GM18498 (cell line): Measurements from ENCODE around the gene TRMT61A.

ENCODE experiments used
- ATAC-seq: cut with Tn5 transposase; IDR thresholded peaks from one replicate; pipeline ENCODE4 v1.9.1; 2021; ENCODE audit warnings: mild to moderate bottlenecking, moderate library complexity; ENCODE audit not compliant: unreplicated experiment

Gene TRMT61A

GRCh38 chr14:103561381-103562178 lies 32.6 kb downstream of the TRMT61A start:
- ATAC-seq, result peak; percentile 21

DNA sequence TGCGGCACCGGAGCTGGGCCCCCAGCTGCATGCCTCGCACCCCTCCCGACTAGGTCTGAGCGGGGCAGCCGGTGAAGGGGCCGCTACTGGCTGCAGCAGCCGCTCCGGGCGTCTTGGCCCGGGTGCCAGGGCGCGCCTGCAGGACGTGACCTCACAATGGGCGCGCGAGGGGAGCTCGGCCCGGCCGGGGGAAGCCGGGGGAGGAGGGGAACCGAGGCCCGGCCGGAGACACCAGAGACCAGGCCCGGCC lies 33.1 kb downstream of the TRMT61A start:
- ATAC-seq, result peak; percentile 37

DNA sequence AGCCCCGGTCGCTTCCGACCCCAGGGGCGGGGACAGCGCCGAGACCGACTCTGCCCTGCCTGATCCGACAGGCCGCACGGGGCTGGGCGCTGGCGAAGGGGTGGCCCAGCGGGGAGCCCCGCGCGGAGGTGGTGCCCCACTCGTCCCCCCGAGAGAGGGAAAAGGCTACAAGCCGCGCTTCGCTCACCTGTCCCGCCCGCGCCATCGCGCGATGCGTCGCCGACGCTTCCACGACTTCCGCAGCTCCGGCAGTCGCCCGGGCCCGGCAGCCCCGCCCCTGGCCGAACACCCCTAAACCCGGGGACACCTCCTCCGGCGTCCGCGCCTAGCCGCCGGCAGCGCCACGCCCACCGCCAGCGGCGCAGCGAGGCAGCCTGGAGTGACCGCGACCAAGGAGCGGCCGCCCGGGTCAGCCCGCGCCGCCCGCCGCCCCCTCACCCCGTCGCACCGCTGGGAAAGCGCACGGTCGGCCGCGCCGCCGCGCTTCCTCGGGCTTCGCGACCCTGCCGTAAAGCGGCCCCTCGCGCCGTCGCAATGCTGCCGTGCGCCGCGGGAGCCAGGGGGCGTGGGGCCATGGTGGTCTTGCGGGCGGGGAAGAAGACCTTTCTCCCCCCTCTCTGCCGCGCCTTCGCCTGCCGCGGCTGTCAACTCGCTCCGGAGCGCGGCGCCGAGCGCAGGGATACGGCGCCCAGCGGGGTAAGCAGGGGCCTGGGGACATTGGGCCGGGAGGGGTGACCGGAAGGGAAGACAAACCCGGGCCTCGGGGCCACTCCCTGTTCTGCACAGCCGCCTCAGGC lies 33.6 kb downstream of the TRMT61A start, which contains the start of the genes BAG5 and COA8:
BAG5 (minus strand) TSS at position 229 of the 797 bp plus-strand sequence. CDS start 1,493 bp downstream, outside the sequence.
COA8 (plus strand) TSS at position 532 of the 797 bp plus-strand sequence; CDS start at position 574, 42 bp downstream.
- peak; percentile 80 for ATAC-seq

- ATAC-seq, result no peak
These were observed 34.2 kb downstream of the TRMT61A start for GRCh38 chr14:103563226-103563620.

GRCh38 chr14:103563844-103564505 lies 35.0 kb downstream of the TRMT61A start:
- ATAC-seq, result no peak

DNA sequence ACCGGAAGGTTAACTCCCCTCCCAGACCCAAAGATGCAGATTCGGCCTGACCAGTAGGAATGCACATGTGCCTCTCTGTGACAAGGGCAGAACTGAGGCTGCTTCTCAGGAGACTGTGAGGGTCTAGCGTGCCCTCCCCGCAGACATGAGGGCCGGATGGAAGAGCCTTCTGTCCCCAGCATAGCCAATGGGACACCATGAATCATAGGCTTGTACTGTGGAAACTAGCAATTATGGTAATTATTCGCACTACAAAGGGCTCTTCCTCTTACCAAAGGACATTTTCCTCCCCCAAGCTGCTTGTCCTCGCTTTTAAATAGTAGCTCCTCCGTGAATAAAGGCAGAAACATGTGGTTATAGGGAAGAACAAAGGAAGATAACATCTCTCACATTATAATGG lies 40.0 kb downstream of the TRMT61A start:
- no peak for ATAC-seq

GRCh38 chr14:103569408-103569807 lies 40.4 kb downstream of the TRMT61A start:
- no peak for ATAC-seq

DNA sequence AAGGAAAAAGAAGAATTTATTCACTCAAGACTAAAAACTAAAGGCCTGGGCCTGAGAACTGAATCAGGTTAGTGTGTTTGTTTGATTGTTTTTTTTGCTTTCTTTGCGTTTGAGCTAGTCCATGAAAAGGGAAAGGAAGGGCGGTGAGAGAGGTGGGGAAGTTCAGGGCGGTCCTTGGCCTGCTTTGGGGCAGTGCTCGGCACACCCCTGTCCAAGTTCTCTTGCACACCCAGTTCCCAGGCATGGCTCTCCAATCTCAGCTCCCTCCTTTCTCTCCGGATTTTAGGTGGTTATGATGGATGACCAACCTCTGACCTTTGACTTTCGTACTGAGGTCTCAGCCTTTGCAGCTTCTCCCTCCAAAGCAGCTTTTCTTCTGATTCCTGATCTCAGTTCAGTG lies 45.1 kb downstream of the TRMT61A start:
- ATAC-seq, result no peak

DNA sequence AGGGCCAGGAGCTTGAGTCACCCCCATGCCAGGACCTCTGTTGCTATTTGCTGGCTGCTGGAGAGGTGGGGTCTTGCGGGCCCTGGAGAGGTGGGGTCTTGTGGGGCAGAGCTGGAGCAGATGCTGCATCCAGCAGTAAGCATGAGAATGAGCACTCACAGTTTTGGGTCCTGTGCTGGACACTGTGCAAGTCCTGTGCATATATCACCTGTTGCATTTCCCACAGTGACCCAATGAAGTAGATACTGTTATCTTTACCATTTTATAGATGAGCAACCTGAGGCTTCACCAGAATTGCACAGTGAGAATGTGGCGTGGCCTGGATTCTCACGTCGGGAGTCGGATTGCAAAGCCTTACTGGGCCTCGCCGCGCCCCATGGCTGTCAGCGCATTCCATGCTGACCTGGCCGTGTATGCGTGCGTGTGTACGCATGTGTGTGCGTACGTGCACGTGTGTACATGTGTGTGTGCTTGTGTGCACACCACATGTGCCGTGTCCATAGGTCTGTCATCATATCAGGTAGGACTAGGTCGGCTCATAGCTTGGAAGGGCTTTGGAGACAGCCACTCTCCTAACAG lies 45.8 kb downstream of the TRMT61A start:
- ATAC-seq, result no peak

DNA sequence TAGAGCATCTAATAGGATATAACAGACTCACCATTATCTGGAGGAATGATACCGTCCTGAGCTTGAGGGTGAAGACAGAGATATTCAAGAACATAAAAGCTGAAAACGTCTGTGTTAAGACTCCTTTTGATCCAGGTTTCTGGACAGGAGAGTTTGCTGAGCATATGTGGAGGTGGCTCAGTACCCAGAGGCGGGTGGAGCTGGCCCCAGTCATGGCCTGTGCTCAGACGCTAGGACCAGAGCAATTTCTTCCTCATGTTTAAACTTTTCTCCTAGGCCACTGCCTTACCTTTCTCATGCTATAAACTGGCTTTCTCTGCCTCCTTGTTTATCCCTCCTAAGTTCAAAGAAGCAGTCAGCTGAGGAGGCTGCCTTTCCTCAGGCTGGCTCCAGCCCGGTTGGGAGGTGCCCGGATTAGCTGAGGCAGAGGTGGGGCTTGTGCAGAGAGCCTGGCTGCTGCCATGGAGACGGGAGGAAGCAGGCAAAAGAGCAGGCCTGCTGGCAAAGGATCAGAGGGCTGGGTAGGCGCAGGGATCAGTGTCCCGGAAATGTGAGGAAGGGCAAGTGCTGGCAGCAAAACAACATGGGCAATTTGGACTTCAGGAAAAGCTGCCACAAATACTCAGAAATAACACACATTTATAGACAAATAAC lies 47.5 kb downstream of the TRMT61A start:
- no peak for ATAC-seq

DNA sequence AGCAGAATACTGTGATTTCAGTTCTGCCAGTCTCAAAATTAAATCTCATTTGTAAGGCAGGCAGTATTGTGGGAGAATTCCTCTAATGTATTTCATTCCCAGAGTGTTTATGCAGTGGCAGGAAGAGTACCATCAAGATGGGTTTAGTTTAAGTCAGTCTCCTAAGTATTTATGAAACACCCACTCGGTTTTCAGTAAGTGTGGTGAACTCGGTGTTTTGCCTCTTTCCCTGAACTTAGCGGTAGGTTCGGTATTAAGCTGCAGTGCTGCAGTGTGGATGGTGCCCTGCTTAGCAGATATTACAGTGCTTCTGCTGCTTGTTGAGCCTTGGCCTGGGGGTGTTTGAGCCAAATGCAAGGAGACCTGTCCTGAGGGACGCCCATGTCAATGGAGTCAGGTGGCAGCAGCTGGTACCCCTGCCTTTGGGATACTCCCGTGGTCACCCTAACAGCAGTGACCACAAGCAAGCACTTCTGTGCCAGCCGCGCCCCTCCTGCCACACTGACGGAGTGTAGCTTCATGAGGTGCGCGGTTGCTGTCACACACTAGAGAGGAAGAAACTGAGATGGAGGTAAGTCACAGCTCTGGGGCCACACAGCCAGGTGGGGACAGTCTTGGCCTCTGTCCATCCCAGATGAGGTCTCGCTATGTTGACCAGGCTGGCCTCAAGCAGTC lies 49.5 kb downstream of the TRMT61A start:
- ATAC-seq, result no peak

DNA sequence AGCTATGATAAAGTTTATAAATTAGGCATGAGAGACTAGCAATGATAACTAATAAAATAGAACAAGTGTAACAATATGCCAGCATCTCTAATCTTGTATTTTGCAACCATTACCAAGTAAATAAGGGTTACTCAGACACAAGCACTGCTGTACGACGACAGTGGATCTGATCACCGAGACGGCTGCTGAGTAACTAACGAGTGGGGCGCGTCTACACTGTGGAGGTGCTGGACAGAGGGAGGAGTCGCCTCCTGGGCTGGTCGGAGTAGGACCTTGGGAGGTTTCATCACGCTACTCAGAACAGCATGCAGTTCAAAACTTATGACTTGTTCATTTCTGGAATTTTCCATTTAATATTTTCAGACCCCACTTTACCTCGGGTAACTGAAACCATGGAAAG lies 52.2 kb downstream of the TRMT61A start:
- ATAC-seq, result no peak

DNA sequence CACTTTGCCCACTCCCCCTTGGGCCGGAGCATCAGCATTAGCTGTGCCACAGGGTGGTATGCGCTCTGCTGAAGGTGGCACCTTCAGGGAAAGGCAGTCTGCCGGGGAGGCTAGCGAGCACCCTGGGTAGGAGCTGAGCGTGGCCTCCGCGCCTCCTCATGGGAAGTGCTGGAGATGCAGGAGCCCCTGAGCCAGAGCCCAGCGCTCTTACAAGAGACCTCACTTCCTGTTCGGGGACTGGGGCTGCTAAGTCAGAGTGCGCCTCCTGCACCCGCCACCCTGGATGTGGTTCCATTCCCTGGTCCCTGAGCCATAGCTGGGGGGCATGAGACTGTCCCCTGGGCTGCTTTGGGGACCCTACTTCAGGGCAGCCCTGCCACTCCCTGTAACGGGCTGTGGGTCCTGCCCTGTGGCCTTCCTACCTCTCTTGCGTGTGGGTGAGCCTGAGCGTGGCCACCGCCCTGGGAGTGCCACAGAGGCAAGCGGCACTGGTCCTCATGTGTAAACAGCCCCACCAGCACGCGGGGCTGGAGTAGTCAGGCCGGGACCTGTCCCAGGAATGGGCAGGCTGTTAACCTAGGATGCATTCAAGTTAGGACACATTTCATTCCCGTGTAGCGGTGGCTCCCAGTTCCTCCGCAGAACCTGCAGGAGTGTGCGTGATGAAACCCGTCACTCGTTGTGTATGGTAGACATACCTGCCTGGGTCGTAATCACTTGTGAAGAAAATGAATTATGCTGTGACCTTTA lies 53.1 kb downstream of the TRMT61A start:
- ATAC-seq, result no peak

GRCh38 chr14:103584326-103584915 lies 55.4 kb downstream of the TRMT61A start:
- no peak for ATAC-seq
